C4-2B (cell line): ENCODE results near the gene IRX3.

ENCODE experiments used
- H3K27ac ChIP-seq: fragments of 450-650 bp; 2 replicates; pipeline ENCODE4 v1.5.1; 2017
- CTCF ChIP-seq: fragments of 450-650 bp; conservative IDR thresholded peaks from 2 replicates; pipeline ENCODE4 v1.5.1; 2017; ENCODE audit warnings: mild to moderate bottlenecking
- ZFX ChIP-seq: fragments of 450-650 bp; IDR thresholded peaks from 2 replicates; pipeline ENCODE4 v1.6.1; 2017

IRX3 gene

GRCh38 chr16:54324716-54325115 lies 38.1 kb upstream of the IRX3 start:
- H3K27ac ChIP-seq = no peak overlapping the region
- TF ChIP-seq CTCF (no peak), ZFX (no peak)

DNA sequence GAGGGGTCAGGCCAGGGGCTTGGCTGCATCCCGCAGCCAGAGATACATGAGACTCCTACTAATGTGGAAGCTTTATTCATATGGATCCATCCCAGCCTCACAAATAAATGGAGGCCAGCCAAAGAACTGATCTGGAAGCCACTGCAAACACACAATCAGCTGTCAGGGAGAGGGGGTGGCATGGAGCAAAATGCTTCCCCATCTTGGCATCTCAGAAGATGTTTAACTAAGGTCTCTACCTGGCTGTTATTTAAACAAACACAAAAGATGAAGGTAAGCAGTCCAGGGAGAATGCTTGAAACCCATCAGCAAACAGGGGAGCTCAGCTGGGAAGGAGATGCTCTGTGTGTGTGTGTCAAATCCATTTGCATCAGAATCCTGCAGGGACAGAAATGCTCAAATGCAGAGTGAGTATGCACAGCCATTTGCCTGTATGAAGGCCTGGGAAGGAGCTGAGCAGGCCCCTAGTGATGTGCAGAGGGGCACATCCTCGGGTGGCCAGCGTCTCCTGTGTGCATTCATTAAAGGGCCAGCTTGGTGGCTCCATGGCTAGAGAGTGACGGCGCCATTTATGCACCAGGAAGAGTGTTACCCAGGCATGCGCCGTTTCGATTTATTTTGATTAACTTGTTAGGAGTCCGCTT lies 34.2 kb upstream of the IRX3 start:
- TF ChIP-seq ZFX (no peak), CTCF (no peak)
- H3K27ac ChIP-seq = no peak overlapping the region

GRCh38 chr16:54318941-54319340 lies 32.4 kb upstream of the IRX3 start:
- TF ChIP-seq CTCF (no peak), ZFX (no peak)
- no peak overlapping the region for H3K27ac ChIP-seq

GRCh38 chr16:54317101-54317611 lies 30.6 kb upstream of the IRX3 start:
- H3K27ac ChIP-seq = no peak overlapping the region
- TF ChIP-seq ZFX = no peak
- TF ChIP-seq CTCF = no peak

DNA sequence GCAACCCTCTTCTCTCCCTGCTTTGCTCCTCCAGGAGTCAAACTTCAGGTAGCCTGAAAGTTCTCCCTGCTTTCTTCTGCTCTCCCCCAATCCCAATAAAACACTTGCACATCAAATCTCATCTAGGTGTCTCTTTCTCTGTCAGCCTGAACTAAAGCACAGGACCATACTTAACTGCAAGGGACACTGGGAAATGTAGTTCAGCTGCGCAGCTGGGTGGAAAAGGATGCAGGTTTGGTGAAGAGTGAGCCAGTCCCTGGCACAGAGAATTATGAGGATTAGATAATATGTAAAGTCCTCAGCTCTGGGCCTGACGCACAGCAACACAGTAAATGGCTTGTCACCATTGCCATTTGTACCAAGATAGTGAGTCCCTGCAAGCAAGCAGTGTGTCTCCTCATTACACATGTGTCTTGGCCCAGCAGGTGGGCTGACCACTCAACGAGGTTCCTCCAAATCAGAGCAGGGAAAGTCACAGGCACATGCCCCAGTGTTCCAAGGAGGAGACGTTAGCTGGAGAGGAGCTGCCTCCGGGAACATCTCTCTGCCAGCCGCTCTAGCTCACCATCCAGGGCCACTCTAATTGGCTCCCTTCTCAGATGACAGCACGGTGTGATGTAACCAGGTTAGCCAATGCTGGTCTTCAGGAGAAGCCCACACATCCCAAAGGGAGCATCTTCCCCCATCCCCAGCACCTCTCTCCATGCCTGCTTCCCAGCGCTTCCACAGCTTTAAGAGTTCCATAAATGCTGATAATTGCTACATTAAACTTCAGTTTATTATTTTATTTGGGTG lies 29.7 kb upstream of the IRX3 start:
- no peak for TF ChIP-seq ZFX
- no peak for TF ChIP-seq CTCF
- H3K27ac ChIP-seq = no peak overlapping the region

DNA sequence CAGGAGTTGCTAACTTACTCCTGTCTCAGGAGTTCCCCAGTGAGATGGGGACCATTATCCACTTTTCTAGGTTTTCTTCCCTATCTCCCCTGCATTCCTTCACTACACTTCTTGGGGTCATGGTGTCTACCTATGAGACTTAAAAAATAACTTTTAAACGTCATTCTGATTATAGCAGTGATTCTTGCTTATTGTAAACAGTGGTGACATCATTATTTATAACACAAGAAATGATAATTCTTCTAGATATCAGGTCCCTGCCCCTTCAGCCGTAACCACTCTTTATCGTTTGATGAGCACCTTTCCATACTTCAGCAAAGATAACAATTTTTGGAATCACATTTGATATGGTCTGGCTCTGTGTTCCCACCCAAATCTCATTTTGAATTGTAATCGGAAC lies 27.2 kb upstream of the IRX3 start:
- H3K27ac ChIP-seq = no peak overlapping the region
- TF ChIP-seq ZFX (no peak), CTCF (no peak)

DNA sequence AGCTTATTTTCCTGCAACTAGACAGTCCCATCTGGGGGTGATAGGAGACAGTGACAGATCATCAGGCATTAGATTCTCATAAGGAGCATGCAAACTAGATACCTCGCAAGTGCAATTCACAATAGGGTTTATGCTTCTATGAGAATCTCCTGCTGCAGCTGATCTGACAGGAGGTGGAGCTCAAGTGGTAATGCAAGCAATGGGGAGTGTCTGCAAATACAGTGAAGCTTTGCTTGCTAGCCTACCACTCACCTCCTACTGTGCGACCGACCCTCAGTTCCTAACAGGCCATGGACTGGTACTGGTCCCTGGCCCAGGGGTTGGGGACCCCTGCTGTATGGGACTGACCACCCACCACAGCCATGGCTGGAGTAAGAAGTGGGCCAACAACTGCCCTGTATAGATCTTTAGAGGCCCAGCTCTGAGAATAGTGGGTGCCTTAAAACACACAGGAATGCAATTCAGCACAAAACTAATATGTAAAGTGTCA lies 26.0 kb upstream of the IRX3 start:
- no peak for TF ChIP-seq ZFX
- TF ChIP-seq CTCF = no peak

More for the DNA sequence above, 26.0 kb upstream of the IRX3 start:
- H3K27ac ChIP-seq = no peak overlapping the region
